ENCODE data around the gene CYTH1.
"Not testable (repeated sequence)": the region's sequence is repeated elsewhere in the genome, so short reads cannot be mapped to it uniquely, and the experiment has no call there.

Gene CYTH1

DNA sequence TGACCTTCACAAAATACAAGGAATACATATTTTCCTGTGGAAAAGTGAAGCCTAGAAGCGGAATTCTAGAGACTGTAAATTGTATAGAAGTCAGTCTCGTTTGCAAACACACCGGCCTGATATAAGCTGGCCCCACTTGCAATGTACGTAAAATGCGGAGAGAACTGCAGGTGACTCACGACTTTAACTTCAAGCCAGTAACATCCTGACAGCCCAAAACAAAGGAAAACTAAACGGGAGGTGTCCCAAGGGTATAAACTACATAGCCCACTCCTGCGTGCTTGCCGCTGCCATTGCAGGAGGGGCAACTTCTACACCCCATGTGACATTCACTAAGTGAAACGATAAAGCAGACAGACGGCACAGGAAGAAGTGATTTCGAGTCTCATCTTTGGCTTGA lies 101.6 kb downstream of the CYTH1 start:
- DNase-seq, result no peak

DNA sequence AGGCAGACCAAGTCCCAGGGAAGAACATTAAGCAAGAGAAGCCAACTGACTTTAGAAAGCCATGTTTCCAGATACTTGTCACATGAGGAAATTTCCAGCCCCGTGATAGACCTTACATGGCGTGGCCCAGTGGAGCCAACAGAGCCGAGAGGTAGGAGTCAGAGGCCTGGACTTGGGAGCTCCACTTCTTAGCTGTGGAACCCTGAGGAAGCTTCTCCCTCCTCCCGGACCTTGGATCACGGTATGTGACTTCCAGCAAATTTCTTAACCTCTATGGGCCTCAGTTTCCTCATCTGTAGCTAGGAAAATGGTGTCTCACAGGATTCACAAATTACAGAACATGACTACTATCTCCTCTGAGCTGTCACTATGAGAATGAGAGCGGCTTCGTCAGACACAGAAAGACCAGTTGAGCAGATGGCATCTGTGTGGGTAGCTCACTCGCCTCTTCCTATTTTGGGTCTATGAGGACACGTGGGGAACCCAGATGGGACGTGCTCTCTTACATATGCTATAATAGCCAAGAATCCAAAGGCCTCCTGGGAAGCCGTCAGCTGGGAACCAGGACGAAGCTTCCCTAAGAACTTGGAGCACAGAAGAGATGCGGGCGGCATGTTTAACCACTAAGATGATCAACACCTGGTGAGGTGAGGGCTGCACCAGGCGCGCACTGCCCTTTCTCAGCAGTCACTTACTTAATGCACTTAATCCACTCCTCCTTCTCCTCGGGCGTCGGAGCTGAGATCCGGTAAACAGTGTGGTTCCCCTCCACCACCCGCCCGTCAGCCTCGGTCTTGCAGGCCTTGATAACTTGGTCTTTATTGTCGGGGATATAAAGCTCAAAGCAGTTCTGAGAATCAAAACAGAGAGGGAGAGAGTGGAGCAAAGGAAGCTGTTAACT lies 102.3 kb downstream of the CYTH1 start:
- DNase-seq, result no peak

DNA sequence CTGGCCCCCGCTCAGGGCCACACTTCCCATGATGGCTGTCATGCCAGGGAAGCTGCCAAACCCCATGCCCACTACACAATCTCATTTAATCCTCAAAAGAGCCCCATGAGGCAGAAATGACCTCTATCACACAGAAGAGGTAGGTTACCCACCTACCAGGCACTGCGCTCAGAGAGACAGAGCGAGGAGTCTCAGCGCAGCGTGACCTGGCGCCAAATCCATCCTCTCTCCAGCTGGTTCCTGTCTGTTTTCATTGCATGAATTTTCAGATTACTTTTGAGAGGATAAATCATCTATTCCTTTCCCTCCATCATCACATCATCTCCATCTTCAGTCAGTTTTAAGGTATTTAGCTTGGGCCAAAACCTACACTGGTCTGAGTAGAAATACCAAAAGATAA lies 103.4 kb downstream of the CYTH1 start:
- no peak for DNase-seq

DNA sequence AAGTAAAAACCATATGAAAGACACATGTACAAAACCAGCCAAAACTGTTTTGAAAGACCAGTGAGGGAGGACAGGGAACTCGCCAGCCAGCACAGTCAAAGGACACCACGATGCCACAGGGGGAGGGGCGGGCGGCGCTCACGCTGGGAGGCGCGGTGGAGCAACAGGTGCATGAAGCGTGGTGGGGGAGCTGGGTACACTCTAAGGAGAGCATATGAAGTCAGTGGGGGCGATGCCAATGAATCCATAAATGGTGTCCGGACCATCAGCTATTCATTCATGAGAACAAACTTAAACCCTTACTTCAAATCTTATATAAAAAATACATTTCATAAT lies 103.9 kb downstream of the CYTH1 start:
- no peak for DNase-seq

DNA sequence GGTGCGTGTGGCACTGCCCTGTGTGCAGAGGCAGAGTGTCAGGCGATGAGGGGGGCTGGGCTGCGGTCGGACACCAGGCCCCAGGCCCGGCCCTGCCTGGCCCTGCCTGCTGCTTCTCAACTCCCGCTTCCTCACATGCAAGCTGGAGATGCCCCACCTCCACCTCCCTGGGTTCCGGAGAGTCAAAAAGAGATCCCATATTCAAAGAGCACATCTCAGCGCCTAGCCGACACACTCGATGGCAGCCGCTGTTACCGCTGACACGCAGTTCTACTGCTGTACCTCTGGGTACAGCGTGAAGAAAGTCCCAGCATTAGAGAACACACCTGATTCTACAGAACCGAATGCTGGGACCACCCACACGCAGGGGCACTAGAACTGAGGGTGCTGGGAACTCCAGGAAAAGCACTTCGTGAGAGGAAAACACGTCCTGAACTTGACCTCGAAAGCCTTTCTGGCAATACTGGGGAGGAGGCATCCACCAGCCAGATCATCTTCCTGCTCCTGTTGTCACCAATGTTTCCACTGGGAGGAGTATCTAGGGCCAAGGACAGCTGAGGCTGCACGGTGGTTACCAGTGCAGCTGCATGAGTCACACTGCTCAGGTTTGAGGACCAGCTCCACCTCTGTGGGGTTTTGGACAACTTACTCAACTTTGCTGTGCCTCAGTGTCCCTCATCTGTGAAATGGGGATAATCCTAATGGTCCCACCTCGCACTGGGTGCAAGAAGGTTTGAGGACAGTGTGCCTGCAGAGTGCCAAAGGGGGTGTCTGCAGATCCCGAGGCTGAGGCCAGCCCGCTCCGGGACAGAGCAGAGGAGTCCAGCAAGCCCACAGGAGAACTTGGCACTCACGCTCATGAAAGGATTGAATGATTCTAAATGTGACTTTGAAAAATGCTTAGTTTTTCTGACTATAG lies 104.5 kb downstream of the CYTH1 start:
- DNase-seq, result no peak

DNA sequence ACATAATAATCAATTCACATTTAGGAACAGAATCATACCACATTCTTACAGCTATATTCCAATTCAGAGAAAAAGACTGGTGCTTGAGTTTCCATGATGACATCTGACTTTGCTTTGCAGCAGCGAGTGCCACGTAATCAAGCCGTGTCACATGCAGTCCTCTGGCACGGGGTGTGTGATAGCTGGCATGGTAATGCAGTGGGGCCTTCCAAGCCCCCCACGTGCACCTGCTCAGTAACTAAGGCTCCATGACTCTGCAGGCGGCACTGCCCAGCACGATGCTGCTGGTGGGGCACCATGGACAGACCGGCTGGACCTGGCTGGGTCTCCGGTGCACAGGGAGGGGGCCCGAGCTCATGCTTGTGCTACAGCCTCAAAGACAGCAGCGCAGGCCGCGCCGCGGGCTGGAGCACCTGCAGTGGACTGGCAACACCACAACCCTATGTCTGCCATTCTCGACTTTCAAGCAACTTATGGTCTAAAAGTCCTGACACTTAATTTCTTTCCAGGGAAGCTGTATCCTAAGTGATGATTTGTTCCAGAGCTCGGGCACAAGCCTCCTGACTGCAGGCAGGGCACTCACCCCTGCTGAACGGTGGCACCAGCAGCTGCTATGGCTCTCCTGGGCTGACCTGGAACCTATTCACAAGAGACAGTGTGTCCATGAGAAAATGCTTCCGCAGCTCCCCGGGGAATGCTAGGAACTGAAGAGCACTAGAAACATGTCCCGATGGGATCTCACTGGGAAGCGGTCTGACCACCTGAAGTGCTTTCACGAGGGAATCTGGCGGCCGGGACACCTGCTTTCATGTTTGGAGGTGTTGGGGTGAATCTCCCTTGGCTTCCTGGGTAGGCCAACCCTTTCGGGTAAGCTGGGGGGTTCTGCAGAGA lies 105.4 kb downstream of the CYTH1 start:
- DNase-seq, result no peak

DNA sequence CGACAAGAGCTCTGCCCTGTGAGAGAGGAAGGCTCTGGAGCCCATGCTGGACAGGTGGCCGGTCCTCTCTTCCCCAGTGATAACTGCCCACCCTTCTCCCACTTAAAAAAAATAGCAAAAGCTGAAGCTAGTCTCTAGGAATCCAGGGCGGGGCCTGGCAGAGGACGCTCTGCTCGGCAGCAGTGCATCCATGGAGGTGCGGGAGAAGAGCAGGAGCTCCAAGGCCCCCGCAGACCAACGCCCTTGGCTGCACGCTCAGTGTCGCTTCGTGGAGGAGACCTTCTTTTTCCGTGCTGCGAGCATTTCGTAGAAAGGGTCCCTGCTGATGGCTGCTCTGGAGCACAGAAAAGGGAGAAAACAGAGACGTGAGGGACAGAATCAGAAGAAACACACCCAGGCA lies 106.2 kb downstream of the CYTH1 start:
- DNase-seq, result no peak

DNA sequence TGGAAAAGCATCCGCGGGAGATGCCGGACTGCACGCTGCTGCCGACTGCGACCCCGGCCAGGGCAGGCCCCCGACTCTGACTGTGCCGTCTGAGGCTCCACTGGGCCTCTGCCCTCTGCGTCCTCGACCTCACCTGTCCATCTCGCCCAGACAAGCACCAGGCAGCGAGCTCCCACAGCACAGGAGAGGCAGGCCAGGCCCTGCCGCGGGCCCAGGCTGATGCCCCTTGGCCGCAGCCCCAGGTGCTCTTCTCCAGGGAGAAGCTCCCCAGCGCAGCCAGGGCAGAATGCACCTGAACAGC lies 106.8 kb downstream of the CYTH1 start:
- no peak for DNase-seq

DNA sequence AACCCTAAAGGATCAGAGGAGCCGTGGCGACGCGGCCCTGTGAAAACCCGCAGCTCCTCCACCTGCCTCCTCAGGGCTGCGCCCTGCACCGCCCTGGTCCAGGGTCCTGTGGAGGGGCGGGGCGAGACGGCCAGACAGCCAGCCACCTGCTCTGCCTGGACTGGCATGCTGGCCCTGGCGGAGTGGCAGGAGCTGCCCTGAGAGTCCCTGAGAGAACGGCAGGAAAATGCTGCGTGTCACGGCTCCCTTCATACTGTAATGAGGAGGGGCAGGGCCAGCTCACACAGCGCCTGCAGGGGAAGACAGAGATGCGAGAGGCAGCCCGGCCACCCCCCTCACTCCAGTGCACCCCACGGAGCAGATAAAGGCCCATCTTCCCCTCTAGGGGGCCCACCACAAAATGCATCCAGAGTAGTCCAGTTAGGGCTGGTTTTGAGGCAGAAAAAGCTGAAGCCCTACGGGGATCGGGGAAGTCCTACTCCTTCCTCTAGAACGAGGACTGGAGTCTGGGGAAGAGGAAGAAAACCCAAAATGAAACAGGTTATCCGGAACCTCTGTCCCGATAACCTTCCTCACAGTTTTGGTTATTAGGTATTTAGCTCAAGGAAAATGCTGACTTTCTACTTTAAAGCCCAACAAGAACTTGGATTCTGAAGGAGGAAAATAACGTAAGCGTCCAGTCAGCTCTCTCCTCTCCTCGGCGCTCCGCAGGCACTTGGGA lies 107.3 kb downstream of the CYTH1 start:
- DNase-seq, result no peak

DNA sequence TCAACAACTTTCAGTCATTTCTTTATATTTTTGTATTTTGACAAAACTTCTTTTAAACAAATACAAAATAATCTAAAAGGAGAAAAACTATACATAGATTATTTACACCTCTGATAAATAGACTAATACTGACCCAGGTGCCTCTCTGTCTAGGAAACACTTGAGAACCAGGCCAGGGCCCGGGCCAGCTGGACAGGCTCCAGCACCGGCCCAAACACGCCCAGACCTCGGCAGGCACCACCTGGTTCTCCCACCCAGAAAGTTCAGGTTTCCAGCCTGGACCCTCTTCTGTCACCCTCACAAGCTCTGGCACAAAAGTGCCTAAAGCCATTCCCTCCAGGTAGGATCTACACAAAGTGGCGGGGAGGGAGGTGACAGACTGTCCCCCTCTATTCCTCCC lies 107.9 kb downstream of the CYTH1 start:
- DNase-seq, result no peak

DNA sequence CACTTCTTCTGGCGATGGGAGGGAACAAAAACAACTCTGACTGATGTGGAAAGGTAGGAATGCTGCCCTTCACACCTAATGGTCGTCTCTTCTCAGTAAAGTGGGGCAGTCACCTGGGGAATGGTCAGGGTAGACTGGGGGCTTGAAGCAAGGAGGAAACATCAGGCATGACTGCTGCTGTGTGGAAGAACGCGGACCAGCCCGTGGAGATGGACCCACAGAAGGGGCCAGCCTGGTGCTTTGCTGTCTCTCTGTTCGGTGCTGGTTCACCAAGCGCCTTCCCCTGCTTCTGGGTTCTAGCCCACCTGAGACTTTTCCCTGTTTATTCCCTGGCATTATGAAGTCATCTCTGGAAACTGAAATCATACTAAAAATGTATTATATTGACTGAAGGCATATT lies 108.7 kb downstream of the CYTH1 start:
- no peak for DNase-seq

DNA sequence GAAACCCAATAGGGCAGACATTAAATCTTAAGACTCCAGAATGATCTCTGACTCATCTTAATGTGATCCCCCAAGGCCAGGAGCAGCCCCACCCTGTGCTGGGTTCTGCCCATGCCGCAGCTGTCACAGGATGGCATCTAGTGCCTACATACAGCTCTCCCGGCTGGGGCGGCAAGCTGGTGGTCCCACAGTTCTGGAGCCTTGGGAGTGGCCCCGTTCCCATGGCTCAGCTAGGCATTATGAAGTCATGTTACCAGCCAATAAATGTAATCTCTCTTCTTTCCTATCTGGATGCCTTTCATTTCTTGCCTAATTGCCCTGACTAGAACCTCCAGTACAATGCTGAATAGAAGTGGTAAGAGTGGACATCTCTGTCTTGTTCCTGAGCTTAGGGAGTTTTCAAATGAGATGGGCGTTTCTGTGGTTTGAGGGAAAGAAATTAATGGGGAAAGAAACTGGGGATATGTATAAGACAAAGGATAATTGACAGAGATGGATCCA lies 109.2 kb downstream of the CYTH1 start:
- DNase-seq, result no peak

DNA sequence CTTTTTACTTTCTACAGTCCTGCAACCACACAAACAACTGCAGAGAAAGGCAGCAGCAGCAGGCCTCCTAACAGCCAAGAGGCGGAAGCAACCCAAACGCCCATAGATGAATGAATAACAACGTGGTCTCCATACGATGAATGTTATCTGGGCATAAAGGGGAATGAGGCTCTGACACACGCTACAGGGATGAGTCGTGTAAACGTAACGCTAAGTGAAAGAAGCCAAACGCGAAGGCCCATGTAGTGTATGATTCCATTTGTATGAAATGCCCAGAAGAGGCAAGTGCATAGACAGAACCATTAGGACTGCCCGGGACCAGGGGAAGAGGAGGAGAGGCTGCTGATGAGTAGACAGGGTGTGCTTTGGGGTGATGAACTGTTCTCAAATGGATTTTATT lies 110.1 kb downstream of the CYTH1 start:
- no peak for DNase-seq

DNA sequence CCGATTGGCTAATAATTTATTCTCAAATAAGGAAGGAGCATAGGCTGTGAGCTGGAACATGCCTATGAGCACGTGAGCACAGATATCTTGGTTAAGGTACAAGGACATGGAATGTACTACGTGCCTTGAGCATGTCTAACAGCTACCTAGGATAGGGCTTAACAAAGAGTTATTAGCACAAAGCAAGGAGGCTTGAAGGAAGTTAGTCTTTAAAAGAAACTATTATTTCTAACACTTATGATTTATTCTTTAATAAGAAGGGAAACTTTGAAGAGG lies 110.4 kb downstream of the CYTH1 start:
- not testable (repeated sequence) for DNase-seq

DNA sequence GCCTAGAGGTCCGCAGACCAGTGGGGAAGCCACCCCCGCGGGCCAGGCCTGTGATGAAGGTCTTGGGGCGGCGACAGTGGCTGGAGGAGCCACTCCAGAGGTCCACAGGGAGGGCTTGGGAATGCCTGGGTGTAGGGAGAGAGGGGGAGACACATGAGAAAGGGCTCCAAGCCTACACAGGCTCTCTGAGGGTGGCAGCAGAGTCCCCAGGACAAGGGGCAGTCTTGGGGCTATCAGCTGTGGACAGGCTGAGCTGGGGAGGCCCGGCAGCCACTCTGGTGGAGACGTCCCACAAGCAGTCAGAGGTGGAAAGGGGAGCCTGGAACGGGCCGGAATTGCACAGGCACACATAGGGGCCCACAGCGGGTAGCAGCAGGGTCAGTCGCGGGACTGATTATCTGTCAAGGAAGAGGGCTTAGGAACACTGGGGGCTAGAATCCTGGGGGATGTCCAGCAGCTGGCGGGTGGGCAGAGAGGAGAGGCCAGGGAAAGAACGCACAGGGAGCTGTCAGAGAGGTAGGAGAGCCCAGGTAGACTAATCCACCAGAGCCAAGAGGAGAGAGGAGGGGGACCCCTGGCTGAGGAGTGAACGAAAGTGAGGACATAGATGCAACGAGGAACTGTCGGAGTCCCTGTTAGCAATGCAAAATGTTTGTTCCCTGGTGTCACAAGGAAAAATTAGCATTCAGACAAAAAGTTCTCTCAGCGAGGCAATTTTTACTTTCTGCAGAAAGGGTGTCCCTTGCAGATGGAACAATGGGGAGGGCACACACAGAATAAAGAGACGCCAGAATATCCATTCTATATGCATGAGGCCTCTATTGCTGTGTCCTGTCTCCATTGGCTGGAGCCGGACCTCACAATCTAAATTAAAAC lies 111.0 kb downstream of the CYTH1 start:
- DNase-seq, result no peak

DNA sequence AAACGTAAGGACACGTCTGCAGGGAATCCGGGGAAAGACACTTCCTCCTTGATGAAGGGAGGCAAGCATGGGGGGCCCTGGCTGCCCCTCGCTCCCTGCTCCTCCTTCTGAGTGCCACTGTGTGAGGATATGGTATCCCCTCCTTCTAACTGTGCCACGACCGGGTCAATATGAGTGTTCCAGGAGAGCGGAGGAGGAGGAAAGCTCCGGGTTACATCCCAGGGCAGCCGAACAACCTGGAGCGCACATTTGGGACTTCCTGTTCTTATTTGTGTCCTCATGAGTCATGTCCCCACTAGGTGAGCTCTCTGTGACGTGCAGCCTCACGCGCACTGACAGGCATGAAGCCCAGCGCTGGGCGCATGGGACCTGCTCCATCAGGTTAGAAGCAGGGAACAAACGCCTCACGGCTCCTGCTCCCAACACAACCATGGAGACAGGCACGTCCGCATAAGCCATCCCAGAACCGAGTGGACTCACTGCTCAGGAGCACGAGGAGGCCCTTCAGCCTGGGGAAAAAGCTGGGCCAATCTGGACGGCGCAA lies 112.0 kb downstream of the CYTH1 start:
- no peak for DNase-seq

DNA sequence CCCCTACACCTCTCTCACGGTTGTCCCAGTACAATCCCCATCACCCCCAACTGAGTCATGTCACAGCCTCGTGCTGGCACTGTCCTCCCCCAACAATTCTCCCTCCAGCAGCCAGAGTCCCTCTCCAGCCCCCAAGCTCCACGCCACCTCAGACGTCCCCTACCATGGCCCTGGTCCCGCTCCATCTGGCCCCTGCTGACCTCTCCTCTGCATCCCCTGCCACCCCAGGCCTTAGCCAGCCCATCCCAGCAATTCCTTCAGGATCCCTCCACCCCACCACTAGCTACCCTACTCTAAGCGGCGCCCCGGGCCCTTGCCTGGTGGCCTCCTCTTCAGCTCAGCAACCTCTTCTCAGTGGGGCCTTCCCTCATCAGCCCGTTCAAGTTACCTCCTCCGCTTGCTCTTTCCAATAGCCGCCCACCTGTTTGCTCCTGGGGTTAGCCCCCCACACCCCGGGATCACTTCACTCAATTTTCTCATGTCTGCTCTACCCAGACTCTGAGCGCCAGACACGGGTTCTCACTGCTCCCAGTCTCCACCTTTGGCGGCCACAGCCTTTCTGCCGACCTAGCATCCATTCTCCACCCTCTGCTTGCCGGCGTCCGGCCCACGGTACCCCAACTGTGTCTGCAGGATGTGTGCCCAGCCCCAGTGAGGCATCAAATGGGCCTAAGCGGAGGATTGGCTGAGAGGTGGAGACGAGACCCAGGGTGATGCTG lies 112.7 kb downstream of the CYTH1 start:
- no peak for DNase-seq

DNA sequence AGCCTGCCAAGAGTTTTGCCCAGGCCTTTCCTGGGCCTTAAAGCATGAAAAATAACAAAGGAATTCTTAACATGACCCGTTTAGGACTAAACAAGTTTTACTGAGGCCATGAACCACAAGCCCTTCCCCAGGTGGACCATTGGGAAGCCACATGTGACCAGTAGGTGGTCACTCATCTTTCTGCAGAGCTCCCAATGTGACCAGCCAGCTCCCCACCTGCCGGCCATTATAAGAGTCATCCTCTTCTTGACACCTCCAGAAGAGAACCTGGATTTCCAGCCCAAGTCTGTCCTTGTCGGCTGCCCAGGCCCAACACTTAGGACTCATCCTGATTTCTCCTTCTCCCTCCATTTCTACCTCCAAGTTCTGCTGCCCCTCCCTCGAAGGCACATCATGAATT lies 113.2 kb downstream of the CYTH1 start:
- DNase-seq, result no peak

DNA sequence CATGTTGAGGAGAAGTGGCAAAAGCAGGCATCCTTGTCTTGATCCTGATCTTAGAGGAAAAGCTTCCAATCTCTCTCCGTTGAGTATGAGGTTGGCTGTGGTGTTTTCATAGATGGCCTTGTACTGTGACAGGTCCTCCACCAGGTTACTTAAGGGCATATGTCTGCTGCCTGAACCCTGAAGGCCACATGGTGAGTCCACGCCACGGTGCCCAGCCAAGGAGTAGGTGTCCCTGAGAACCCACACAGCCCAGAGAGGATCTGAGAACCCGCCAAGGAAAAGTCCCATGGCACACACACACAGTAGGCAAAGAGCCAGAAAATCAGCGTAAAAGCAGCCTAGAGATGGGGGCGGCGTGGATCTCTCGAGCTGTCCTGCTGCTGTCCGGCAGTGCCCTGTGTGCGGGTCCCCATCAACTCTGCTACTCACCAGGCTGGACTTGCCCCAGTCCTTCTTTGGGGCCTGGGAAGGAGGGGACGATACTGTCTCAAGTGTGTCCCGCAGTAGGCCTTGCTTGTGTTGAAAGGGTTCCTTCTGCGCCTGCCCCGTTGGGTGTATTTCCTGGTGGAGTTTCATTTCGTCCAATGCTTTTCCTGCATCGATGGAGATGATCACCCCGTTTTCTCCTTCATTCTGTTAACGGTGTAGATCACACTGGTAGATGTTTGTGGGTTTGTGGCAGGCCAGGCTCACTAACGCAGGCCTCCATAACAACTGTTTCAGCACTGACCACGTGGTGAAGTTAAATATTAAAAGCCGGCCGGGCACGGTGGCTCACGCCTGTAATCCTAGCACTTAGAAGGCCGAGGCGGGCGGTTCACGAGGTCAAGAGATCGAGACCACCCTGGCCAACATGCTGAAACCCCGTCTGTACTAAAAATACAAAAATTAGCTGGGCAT lies 114.1 kb downstream of the CYTH1 start:
- DNase-seq, result no peak

DNA sequence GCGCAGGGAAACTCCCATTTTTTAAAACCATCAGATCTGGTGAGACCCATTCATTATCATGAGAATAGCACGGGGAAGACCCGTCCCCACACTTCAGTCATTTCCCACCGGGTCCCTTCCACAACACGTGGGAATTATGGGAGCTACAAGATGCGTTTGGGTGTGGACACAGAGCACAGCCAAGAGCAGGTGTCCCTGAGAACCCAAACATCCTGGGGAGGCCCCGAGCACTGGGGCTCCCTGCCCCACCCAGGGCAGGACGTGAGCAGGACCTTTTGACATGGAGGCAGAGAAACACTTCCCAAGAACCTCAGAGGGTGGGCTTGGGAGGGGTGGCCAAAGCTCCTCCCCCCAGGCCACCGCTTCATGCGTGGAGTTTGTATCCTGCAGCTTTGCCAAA lies 115.0 kb downstream of the CYTH1 start:
- DNase-seq, result no peak
